Upper lobe of right lung (tissue), 1 donor: ENCODE data around the gene OR6K3. TPM values are rescaled to one million over a fixed set of nuclear protein-coding genes. Genes with fewer than 3 reads are reported as not detected.
A peak's percentile ranks its signal among the peaks of the same experiment; 100 is the strongest.

ENCODE experiments used
- ATAC-seq: fragments of 200-7000 bp; cut with Tn5 transposase; one replicate; pipeline ENCODE4 v1.9.1; 2020; ENCODE audit warnings: mild to moderate bottlenecking, moderate library complexity
- DNase-seq: peaks from one replicate; pipeline ENCODE4 v3.0.0-alpha.2; 2020
- H3K27ac ChIP-seq: fragments of 200-600 bp; one replicate; pipeline ENCODE4 v1.8.0; 2022
- H3K27me3 ChIP-seq: fragments of 200-600 bp; one replicate; pipeline ENCODE4 v1.8.0; 2022; ENCODE audit warnings: mild to moderate bottlenecking
- H3K36me3 ChIP-seq: fragments of 200-600 bp; one replicate; pipeline ENCODE4 v1.8.0; 2022
- H3K4me1 ChIP-seq: fragments of 200-600 bp; one replicate; pipeline ENCODE4 v1.8.0; 2022
- H3K4me3 ChIP-seq: fragments of 200-600 bp; one replicate; pipeline ENCODE4 v1.8.0; 2022; ENCODE audit warnings: mild to moderate bottlenecking
- H3K9me3 ChIP-seq: fragments of 200-600 bp; one replicate; pipeline ENCODE4 v1.8.0; 2022
- CTCF ChIP-seq: fragments of 200-600 bp; IDR thresholded peaks from one replicate; pipeline ENCODE4 v1.8.0; 2022; ENCODE audit warnings: antibody characterized with exemption
- intact Hi-C: fragments of 100-400 bp; cut with DNase I; formaldehyde crosslinking; loops from one replicate; pipeline ENCODE4 v1.11.0; 2022
- long read RNA-seq: library from polyadenylated mRNA; unstranded; transcript quantifications from one replicate; pipeline ENCODE4 v2.0.0, GENCODE V29; 2021
- total RNA-seq: library from RNA; stranded (reverse); fragmentation: NEBNext Ultra II Directional; extraction: Animal tissue kit (Norgen Biotek cat#: 25700); gene quantifications from one replicate; pipeline ENCODE4 v1.2.1, GENCODE V29; 2021
- donor health status: DM: no; HTN: yes; CAD: no; lungs with severe emphysema.

OR6K3 gene, protein sequence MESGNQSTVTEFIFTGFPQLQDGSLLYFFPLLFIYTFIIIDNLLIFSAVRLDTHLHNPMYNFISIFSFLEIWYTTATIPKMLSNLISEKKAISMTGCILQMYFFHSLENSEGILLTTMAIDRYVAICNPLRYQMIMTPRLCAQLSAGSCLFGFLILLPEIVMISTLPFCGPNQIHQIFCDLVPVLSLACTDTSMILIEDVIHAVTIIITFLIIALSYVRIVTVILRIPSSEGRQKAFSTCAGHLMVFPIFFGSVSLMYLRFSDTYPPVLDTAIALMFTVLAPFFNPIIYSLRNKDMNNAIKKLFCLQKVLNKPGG
- total RNA-seq, result 2.3 TPM
- long read RNA-seq, partial matches to known transcripts, result 0 of 2 reads
- long read RNA-seq, other reads (novel, unspliced or antisense), result 0 of 2 reads

GRCh38 chr1:158720620-158721019 lies at the start of gene OR6K3:
OR6K3 (minus strand) TSS chr1:158720720; CDS start chr1:158718115, 2,605 bp downstream.
- H3K27me3 ChIP-seq, result no peaks in the 10 kb centered on the region
- H3K27ac ChIP-seq, result no peak within 1 kb of the TSS
- ATAC-seq (no peak), DNase-seq (no peak)
- intact Hi-C loops, result no loop called here
- no peak within 1 kb of the TSS for H3K4me3 ChIP-seq
- H3K36me3 ChIP-seq, result no peaks in the 10 kb centered on the region
- no peaks in the 10 kb centered on the region for H3K9me3 ChIP-seq
- no peaks in the 10 kb centered on the region for H3K4me1 ChIP-seq
- TF ChIP-seq CTCF, result no peak

- Histone ChIP-seq H3K9me3 (no peaks in the 10 kb centered on the region), H3K27me3 (no peaks in the 10 kb centered on the region), H3K4me1 (no peaks in the 10 kb centered on the region), H3K27ac (no peak within 1 kb of the TSS), H3K36me3 (no peaks in the 10 kb centered on the region), H3K4me3 (no peak within 1 kb of the TSS)
- ATAC-seq (no peak), DNase-seq (no peak)
- no peak for TF ChIP-seq CTCF
- intact Hi-C loops, result no loop called here
These were observed 33.9 kb upstream of the OR6K3 start, which contains the start of gene OR6K6 for GRCh38 chr1:158754420-158754819. OR6K6 (plus strand) TSS chr1:158754720; CDS start chr1:158754888, 168 bp downstream.

- intact Hi-C loops, result no loop called here
- TF ChIP-seq CTCF, result no peak
- Histone ChIP-seq H3K27ac (no peak overlapping the region), H3K9me3 (no peaks in the 10 kb centered on the region), H3K4me3 (no peak overlapping the region), H3K27me3 (no peaks in the 10 kb centered on the region), H3K36me3 (no peaks in the 10 kb centered on the region), H3K4me1 (no peaks in the 10 kb centered on the region)
- ATAC-seq, result no peak
- DNase-seq, result no peak
These were observed 31.7 kb upstream of the OR6K3 start for GRCh38 chr1:158752155-158752712.

DNA sequence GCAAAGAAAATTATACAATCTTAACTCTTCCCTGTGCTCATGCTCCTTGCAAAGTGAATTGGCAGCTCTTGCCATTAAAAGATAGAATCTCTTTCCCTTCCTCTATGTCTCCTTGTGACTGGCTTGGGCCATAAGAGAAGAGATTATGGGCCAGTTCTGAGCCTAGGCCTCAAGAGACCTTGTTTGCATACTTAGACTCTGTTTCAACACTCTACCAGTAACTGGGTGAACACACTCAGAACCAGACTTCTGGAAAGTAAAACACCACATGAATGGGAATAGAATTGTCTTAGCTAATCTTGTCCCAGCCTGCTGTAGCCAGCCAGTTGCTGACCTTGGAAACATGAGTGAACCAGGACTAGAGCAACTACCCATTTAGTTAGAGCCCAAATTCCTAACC lies 15.3 kb upstream of the OR6K3 start:
- no peaks in the 10 kb centered on the region for H3K4me1 ChIP-seq
- no peak overlapping the region for H3K27ac ChIP-seq
- H3K36me3 ChIP-seq, result no peaks in the 10 kb centered on the region
- TF ChIP-seq CTCF, result no peak
- ATAC-seq (peak; percentile 55), DNase-seq (no peak)
- H3K4me3 ChIP-seq, result no peak overlapping the region
- H3K9me3 ChIP-seq, result no peaks in the 10 kb centered on the region
- intact Hi-C loops, result no loop called here
- H3K27me3 ChIP-seq, result no peaks in the 10 kb centered on the region

- DNase-seq (no peak), ATAC-seq (no peak)
- intact Hi-C loops, result no loop called here
- Histone ChIP-seq H3K36me3 (no peaks in the 10 kb centered on the region), H3K9me3 (no peaks in the 10 kb centered on the region), H3K4me3 (no peak overlapping the region), H3K27me3 (no peaks in the 10 kb centered on the region), H3K27ac (no peak overlapping the region), H3K4me1 (no peaks in the 10 kb centered on the region)
- no peak for TF ChIP-seq CTCF
These were observed 12.0 kb upstream of the OR6K3 start for GRCh38 chr1:158732524-158732923.
